HepG2 (cell line): ENCODE measurements around the gene VAMP8. TPM values are rescaled to one million over a fixed set of nuclear protein-coding genes. Genes with fewer than 3 reads are reported as not detected.
A peak's percentile ranks its signal among the peaks of the same experiment; 100 is the strongest.

Experiments used
- AKAP8 ChIP-seq: sonication (generic); formaldehyde crosslinking; IDR thresholded peaks from 2 replicates; pipeline ENCODE4 v1.5.1; 2020; ENCODE audit warnings: mild to moderate bottlenecking, missing genetic modification reagents
- ATF6 ChIP-seq: sonication (generic); formaldehyde crosslinking; conservative IDR thresholded peaks from 2 replicates; pipeline ENCODE4 v1.4.0; 2020; ENCODE audit warnings: missing genetic modification reagents
- ATRX ChIP-seq: sonication (generic); formaldehyde crosslinking; IDR thresholded peaks from 2 replicates; pipeline ENCODE4 v1.4.0; 2020; ENCODE audit warnings: missing genetic modification reagents, borderline replicate concordance
- DNMT3B ChIP-seq: conservative IDR thresholded peaks from 2 replicates; pipeline ENCODE4 v1.6.1; 2016; ENCODE audit warnings: missing biosample characterization, control low read depth
- HMGXB3 ChIP-seq: sonication (generic); formaldehyde crosslinking; IDR thresholded peaks from 2 replicates; pipeline ENCODE4 v1.4.0; 2020; ENCODE audit warnings: missing genetic modification reagents, borderline replicate concordance
- KDM2A ChIP-seq: sonication (generic); formaldehyde crosslinking; IDR thresholded peaks from 2 replicates; pipeline ENCODE4 v1.4.0; 2020; ENCODE audit warnings: low read depth, missing genetic modification reagents, borderline replicate concordance
- MIER2 ChIP-seq: IDR thresholded peaks from 2 replicates; pipeline ENCODE4 v1.6.1; 2016; ENCODE audit warnings: missing biosample characterization, missing genetic modification reagents
- NR1H2 ChIP-seq: sonication (generic); formaldehyde crosslinking; IDR thresholded peaks from 2 replicates; pipeline ENCODE4 v1.8.1; 2022; ENCODE audit warnings: low read depth, missing genetic modification reagents, borderline replicate concordance
- PPARG ChIP-seq: conservative IDR thresholded peaks from 2 replicates; pipeline ENCODE4 v1.6.1; 2016; ENCODE audit warnings: missing biosample characterization, missing genetic modification reagents
- SP1 ChIP-seq, 2 experiments: fragments of 450-650 bp in 1 of 2; sonication (generic) in 1 of 2; formaldehyde crosslinking in 1 of 2; IDR thresholded peaks; 2 replicates each; pipeline versions ENCODE4 v1.4.0 to v1.6.1; 2016 to 2020; ENCODE audit warnings: missing genetic modification reagents in 1 of 2
- TBX3 ChIP-seq: fragments of 450-650 bp; IDR thresholded peaks from 2 replicates; pipeline ENCODE4 v1.6.1; 2017; ENCODE audit warnings: antibody characterized with exemption, mild to moderate bottlenecking, inconsistent platforms, borderline replicate concordance
- TIGD3 ChIP-seq: sonication (generic); formaldehyde crosslinking; IDR thresholded peaks from 2 replicates; pipeline ENCODE4 v1.5.1; 2020; ENCODE audit warnings: mild to moderate bottlenecking, missing genetic modification reagents, borderline replicate concordance
- TMF1 ChIP-seq: sonication (generic); formaldehyde crosslinking; IDR thresholded peaks from 2 replicates; pipeline ENCODE4 v1.8.1; 2022; ENCODE audit warnings: low read depth, missing genetic modification reagents
- ZNF766 ChIP-seq: sonication (generic); formaldehyde crosslinking; IDR thresholded peaks from 2 replicates; pipeline ENCODE4 v1.5.0; 2020; ENCODE audit warnings: missing genetic modification reagents, borderline replicate concordance
- ZNF768 ChIP-seq: sonication (generic); formaldehyde crosslinking; IDR thresholded peaks from 2 replicates; pipeline ENCODE4 v1.4.0; 2020; ENCODE audit warnings: missing genetic modification reagents
- ZNF772 ChIP-seq: sonication (generic); formaldehyde crosslinking; IDR thresholded peaks from 2 replicates; pipeline ENCODE4 v1.5.0; 2020; ENCODE audit warnings: mild to moderate bottlenecking, missing genetic modification reagents
- ZNF800 ChIP-seq: sonication (generic); formaldehyde crosslinking; IDR thresholded peaks from 2 replicates; pipeline ENCODE4 v1.4.0; 2020; ENCODE audit warnings: missing genetic modification reagents
- ZSCAN20 ChIP-seq: sonication (generic); formaldehyde crosslinking; IDR thresholded peaks from 2 replicates; pipeline ENCODE4 v1.4.0; 2020; ENCODE audit warnings: missing genetic modification reagents, mild to moderate bottlenecking, borderline replicate concordance
- polyA plus RNA-seq, 8 experiments: library from polyadenylated mRNA; depleted of rRNA in 3 of 8; stranded (reverse) in 7 of 8; unstranded in 1 of 8; fragments of >200 nt; fragmentation: Illumina TruSeq in 4 of 8; extraction: Trizol in 4 of 8; gene quantifications; 2 replicates each; pipeline versions ENCODE4 v1.2.1 to v1.2.3, GENCODE V29; 2011 to 2016; ENCODE audit warnings: low read depth in 4 of 8, missing spikeins in 1 of 8, mixed read lengths in 1 of 8; ENCODE audit not compliant: insufficient read depth in 1 of 8
- total RNA-seq, 5 experiments: library from RNA; depleted of rRNA; stranded (reverse); fragments of >200 nt; fragmentation: Illumina TruSeq; extraction: Trizol; gene quantifications; 2 replicates each; pipeline ENCODE4 v1.2.3, GENCODE V29; 2016; ENCODE audit warnings: low read depth in 1 of 5

VAMP8 gene
- total and polyA plus RNA-seq, 2 of the 13 experiments (the other 11 are each of a cell fraction or from before 2014, with no cell fraction given), result 83.3 to 157 TPM

GRCh38 chr2:85551698-85552678, 25.4 kb upstream of the VAMP8 start (continued):
- 0 out of 2 replicates have a peak, but pooled peaks have one; percentile 62 for TF ChIP-seq TIGD3 (CRISPR knock-in tag)
- TF ChIP-seq KDM2A, result 0 out of 2 replicates have a peak, but pooled peaks have one; percentile 52
- peak; percentile 78; the same call in 1 of the 2 replicates for TF ChIP-seq HMGXB3 (CRISPR knock-in tag)
- 0 out of 2 replicates have a peak, but pooled peaks have one; percentile 40 for TF ChIP-seq ATF6
- TF ChIP-seq ATRX (CRISPR knock-in tag), result no peak
- TF ChIP-seq TBX3, result no peak
- TF ChIP-seq AKAP8 (CRISPR knock-in tag), result 0 out of 2 replicates have a peak, but pooled peaks have one; percentile 31
- TF ChIP-seq NR1H2 (CRISPR knock-in tag), result no peak
- TF ChIP-seq PPARG (CRISPR knock-in tag), result peak; percentile 54; the same call in 1 of the 2 replicates
- TF ChIP-seq ZNF768 (CRISPR knock-in tag), result no peak
- TF ChIP-seq TMF1 (CRISPR knock-in tag), result no peak
- TF ChIP-seq DNMT3B, result peak; percentile 37; the same call in 1 of the 2 replicates
- no peak for TF ChIP-seq ZNF766 (CRISPR knock-in tag)
- peak; percentile 77; the same call in 1 of the 2 replicates for TF ChIP-seq ZNF772 (CRISPR knock-in tag)
- no peak for TF ChIP-seq ZSCAN20
- TF ChIP-seq SP1 (IDR thresholded peaks at IDR 0.05), result no peak
- no peak for TF ChIP-seq SP1 (CRISPR knock-in tag; IDR thresholded peaks at IDR 0.05)
- TF ChIP-seq ZNF800, result no peak
- peak; percentile 62 for TF ChIP-seq MIER2 (CRISPR knock-in tag)
